Stimulated activated CD4-positive, alpha-beta T cell treated with anti-CD3 and anti-CD28 coated beads, TNF-alpha, amount 100 ng/mL, for 24 hours (primary cell): ENCODE data around the gene RNU1-2.
A peak's percentile ranks its signal among the peaks of the same experiment; 100 is the strongest.
"Not testable (repeated sequence)": the region's sequence is repeated elsewhere in the genome, so short reads cannot be mapped to it uniquely, and the experiment has no call there.

Source experiments
- DNase-seq, 3 experiments: peaks; one replicate each; pipeline ENCODE4 v3.0.0-alpha.2; 2020; ENCODE audit warnings: low read depth in 3 of 3

Gene RNU1-2

GRCh38 chr1:16895598-16896315 is at the start of gene RNU1-2:
TSS of gene RNU1-2 (plus strand) at chr1:16895980.
- DNase-seq = peak; percentile 67 to 79 (median 76)

GRCh38 chr1:16856201-16856600 is 39.6 kb upstream of the RNU1-2 start:
- not testable (repeated sequence) for DNase-seq

DNA sequence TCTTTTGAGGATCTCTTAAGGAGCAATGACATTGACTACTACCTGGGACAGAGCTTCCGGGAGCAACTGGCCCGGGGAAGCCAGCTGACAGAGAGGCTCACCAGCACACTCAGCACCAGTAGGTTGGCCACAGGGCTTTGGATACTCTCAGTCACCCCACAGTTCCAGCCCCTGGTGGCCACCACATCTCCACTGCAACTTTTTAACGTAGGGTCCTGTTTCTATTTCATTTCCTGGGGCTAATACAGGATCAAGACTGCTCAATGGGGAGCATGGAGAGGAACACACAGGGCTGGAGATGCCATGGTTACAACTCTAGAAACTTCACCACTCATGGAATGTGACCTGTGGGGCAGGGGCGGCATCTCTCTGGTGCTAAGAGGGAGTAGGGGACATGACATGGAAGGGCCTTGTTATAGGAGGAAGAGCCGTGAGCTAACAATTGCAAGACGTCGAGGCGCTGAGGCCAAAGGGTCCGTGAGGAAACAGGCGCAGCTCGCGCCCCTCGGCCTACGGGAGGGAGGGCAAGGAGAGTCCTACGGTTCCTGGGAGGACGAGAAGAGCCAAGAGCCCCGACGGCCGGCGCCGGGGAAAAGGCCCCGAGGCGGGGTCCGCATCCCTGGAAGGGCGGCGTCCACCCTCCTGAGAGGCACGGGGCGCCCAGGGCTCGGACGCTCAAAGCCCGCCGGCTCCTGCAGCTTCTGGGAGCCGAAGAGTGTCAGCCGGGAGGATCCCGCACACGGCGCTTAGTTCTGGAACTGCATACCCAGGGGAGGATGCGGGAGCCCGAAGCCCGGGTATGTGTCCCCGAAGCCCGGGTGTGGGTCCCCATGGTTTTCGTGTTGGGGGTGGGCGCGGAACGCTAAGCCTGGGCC is 36.4 kb upstream of the RNU1-2 start:
- not testable (repeated sequence) for DNase-seq

- not testable (repeated sequence) for DNase-seq
Observed at GRCh38 chr1:16860048-16860447, 35.7 kb upstream of the RNU1-2 start.

GRCh38 chr1:16861832-16862245 is 33.9 kb upstream of the RNU1-2 start:
- DNase-seq = not testable (repeated sequence)

DNA sequence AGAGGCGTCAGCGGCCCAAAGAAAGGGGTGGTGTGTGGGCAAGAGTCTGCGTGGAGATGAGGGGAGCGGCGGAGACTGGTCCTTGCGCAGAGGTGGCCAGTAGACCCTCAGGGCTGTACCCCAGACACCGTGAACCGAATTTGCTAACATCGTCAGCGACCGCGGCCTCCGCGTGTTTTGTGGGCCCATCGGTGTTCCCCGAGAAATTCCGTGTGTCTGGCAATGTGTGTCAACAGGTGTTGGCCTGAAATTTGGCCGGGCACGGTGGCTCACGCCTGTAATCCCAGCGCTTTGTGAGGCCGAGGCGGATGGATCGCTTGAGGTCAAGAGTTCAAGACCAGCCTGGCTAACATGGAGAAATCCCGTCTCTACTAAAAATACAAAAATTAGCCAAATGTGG is 33.4 kb upstream of the RNU1-2 start:
- not testable (repeated sequence) for DNase-seq

DNA sequence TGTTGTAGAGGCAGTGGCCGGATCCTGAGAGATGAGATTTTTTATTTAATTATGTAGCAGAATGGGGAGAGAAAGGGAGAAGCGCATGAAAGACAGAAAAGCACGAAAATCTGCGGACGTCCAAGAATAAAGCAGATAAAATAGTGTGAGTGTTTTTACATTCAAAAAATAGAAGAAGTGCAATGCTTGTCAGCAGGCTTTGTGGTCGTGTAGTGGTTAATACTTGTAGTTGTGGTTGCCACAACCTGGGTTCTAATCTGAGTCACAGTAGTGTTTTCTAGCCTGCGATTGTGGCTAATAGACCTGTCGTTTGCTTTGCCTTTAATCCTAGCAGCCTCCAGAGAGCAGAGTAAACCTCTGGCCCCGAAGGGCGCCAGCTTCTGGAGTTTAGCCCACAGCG is 32.8 kb upstream of the RNU1-2 start:
- DNase-seq = not testable (repeated sequence)

GRCh38 chr1:16866926-16867707 is 28.7 kb upstream of the RNU1-2 start:
- not testable (repeated sequence) for DNase-seq

- not testable (repeated sequence) for DNase-seq
Observed at GRCh38 chr1:16868787-16869186, 27.0 kb upstream of the RNU1-2 start.

GRCh38 chr1:16869996-16870395 is 25.8 kb upstream of the RNU1-2 start:
- not testable (repeated sequence) for DNase-seq

GRCh38 chr1:16871171-16871570 is 24.6 kb upstream of the RNU1-2 start:
- not testable (repeated sequence) for DNase-seq

DNA sequence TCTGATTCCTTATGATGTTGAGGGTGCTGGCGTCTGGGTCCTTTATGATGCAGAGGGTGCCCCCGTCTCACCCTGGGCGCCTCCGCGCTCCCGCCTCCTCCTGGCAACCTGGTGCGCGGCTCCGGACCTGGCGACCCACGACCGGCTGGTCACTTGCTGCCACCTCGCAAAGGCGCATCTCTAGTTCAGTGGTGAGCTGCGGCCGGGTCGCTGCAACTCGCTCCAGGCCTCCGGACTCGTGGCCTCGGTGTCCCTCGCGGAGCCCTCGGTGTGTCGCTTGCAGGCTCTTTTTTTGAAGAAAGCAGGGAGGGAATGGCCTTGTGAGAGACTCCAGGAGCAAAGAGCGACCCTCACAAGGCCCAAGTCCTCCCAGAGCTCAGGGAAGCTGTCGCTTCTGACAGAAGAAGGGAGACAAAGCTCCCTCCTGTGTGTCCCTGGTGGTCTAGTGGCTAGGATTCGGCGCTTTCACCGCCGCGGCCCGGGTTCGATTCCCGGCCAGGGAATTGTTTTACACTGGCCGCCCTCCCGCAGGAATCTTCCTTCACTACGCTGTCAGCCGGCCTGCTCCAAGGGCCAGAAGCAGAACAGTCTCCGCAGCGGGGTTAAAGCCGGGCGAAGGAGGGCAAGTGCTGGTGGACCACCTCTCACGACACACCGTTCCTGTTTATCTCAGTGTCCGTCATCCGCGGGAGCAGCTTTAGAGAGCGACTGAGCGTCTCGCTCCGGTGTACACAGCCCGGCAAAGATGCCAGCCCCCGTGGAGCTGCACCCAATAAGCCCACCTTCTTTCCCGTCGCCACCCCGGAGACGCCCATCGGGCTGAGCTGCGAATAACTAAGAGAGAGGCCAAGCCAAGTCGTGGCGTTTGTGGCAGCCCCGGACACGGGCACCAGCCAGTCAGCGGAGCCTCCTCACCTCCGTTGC is 23.4 kb upstream of the RNU1-2 start:
- peak; percentile 28 to 69 (median 51) for DNase-seq

DNA sequence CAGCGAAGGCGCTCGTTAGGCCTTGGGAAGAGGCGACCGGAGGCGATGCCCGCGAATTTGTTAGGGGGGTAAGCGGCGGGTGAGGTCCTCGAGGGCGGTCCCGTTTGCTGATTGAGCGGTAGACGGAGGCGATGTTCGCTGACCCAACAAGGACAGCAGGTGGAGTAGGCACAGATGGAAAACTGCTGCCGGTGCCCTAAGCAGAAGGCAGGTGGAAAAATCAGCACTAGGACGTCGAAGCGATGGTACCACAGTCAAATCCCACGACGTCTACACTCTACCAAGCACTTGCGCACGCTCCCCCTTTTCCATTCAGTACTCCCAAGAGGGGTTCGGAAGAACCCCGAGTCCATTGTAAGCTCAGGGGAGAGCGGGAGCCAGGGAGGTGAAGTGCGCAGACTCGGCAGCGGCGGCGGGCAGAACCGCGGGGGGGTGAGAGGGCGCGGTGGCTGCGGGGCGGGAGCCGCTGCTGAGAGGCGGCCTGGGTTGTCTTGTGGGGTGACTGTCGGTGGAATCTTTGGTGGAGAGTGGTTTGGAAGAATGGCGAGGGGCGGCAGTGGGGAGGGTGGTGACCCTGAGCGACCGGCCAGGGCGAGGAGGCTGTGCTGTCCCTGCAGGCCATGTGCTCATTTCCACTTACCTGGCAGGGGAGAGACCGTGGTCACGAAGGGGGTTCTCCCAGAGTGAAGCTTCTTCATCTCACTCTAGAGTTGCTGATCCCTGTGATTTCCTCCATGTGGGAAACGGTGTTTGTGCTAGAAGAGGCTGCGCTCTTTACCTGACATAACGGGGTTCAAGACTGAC is 22.5 kb upstream of the RNU1-2 start:
- DNase-seq = peak in 2 of 3 experiments; percentile 33 to 47

DNA sequence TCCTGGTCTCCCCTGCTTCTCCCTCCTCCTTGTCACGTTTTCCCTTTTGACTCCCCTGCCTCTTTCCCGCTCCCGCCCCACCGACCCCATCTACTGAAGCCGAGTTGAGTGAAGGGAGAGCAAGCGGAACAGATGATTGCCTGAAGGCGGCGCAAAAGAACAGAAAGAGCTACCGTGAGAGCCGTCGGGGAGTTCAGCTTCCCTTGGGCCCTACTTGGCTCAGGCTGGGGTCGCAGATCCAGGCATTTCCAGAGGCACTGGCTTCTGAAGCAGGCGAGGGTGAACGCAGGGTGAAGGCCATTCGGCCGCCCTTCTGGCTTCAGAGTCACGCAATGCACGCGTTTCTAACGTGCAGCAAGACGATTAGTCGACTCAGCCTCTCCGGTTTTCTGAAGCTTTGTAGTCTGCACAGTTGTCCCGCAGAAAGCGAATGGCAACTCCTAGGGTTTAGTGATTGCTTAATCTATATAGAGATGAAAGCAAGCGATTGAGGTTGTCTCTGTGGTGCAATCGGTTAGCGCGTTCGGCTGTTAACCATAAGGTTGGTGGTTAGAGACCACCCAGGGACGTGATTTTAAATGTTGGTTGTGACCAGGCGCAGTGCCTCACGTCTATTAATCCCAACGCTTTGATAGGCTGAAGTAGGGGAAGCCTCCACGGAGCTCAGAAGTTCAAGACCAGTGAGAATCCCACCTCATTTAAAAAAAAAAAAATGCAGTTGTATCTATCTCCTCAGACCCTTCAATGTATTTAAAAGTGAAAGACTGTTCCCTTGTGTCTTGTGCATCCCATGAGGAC is 20.6 kb upstream of the RNU1-2 start:
- not testable (repeated sequence) for DNase-seq

DNA sequence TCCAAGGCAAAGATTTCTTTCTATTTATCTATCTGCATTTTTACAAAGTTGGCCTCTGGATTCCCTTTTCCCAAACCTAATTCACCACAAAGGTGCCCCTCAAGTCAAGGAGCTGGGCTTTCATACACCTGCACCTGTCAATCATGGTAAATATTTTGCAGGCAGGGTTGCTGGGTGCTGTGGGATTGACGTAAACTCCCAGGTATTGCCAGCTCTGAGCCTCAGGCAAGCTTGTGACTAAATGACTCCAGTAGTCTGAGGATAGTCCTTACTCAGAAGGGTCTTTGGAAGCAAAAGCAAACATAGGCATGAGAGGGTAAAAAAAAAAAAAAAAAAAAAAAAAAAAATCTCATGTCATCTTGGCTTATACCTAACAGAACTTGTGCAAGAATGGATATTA is 14.0 kb upstream of the RNU1-2 start:
- not testable (repeated sequence) for DNase-seq

DNA sequence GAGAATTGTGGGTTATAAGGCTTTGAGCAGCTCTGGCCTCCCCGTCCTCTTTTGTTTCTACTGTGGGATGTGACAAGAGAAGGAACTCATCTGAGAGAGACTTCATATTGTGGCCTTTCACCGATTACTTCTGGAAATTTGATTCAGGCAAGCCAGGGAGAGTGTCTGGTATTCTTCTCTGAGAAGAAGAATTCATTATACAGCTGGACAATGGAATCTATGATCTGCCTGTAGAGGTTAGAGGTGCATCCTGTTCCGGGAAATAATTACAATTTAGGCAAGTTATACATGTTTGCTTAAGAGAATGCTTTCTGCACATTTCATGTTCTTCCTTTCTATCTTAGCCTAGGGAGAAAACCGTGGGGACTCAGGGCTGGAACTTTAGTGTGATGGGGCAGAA is 12.8 kb upstream of the RNU1-2 start:
- DNase-seq = no peak

DNA sequence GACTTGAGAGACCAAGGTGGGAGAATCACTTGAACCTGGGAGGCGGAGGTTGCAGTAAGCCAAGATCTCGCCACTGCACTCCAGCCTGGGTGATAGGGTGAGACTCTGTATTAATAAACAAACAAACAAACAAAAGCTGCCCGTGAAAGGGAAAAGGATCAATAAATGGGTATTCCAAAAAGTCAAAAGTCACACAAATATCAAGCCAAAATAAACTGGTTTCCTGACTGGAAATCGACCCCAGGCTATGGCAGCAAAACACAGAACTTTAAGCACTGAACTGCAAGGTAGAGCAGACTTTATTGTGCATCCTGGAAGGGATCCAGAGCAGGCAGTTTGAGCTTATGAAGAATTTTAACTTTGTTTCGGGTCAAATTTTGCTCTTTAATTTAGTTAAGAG is 11.3 kb upstream of the RNU1-2 start:
- not testable (repeated sequence) for DNase-seq

DNA sequence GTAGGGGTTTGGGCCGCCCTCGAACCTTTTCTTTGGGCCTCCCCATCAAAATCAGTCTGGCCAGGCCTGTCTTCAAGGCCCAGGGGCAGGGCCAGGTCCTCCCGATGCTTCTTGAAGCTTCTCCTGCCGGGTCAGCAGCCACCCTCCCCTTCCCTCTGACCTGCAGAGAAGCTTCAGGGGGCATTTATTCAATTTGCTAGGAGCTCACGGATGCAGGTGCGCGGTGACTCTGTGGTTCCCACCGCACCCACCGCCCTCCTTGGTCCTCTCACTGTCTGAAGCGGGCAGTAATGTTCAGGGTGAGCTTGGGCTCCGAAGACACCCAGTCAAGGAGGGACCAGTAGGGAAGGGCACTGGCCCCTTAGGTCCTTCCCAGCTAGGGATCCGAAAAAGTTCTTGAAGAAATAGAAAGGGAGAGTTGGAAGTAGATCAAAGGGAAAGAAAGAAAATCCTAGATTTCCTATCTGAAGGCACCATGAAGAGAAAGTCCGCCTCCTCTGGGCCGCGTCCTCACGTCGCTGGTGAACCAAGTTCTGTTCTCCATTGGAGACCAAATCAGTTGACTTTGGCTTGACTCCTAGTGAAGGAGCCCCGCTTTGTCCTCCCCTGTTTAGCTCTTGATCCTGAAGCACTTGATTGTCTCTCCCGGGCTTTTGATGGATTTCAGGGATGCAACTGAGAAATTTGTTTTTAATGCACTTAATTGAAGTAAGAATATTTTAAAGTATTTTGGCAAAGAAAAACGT is 8.7 kb upstream of the RNU1-2 start:
- no peak for DNase-seq
